Fibroblast of the aortic adventitia (primary cell): ENCODE results near the gene ZNF83. TPM values are rescaled to one million over a fixed set of nuclear protein-coding genes. Genes with fewer than 3 reads are reported as not detected.
"Not testable (repeated sequence)": the region's sequence is repeated elsewhere in the genome, so short reads cannot be mapped to it uniquely, and the experiment has no call there.

Experiments
- DNase-seq: peaks from one replicate; pipeline ENCODE4 v3.0.0-alpha.2; 2010; ENCODE audit warnings: low read depth
- H3K4me3 ChIP-seq: 2 replicates; pipeline ENCODE4 v1.5.1; 2011; ENCODE audit warnings: low read depth, mild to moderate bottlenecking, control low read depth, low read length, moderate library complexity
- CTCF ChIP-seq: IDR thresholded peaks from 2 replicates; pipeline ENCODE4 v1.5.1; 2011; ENCODE audit warnings: mild to moderate bottlenecking, low read length, control low read depth, inconsistent platforms; ENCODE audit not compliant: insufficient read depth
- total RNA-seq: library from RNA; depleted of rRNA; stranded (reverse); fragments of >200 nt; gene quantifications from 2 replicates; pipeline ENCODE4 v1.2.3, GENCODE V29; 2012; ENCODE audit warnings: low replicate concordance

ZNF83 gene
- total RNA-seq, 1 donor: 68.3 TPM

GRCh38 chr19:52646571-52647217, 8.5 kb upstream of the ZNF83 start:
- no peak for DNase-seq
- no peak overlapping the region for H3K4me3 ChIP-seq
- TF ChIP-seq CTCF: no peak

- DNase-seq: no peak
- H3K4me3 ChIP-seq: no peak overlapping the region
- no peak for TF ChIP-seq CTCF
Observed at GRCh38 chr19:52640916-52641315, 2.8 kb upstream of the ZNF83 start.

- DNase-seq: no peak
- no peak overlapping the region for H3K4me3 ChIP-seq
- TF ChIP-seq CTCF: no peak
Observed at GRCh38 chr19:52639996-52640395, 1.8 kb upstream of the ZNF83 start.

- DNase-seq: no peak
- no peak for TF ChIP-seq CTCF
- peak overlapping the region; percentile 67 for H3K4me3 ChIP-seq
Observed at GRCh38 chr19:52638601-52639000, 446 bp upstream of the ZNF83 start.

GRCh38 chr19:52635786-52636570, 2.2 kb downstream of the ZNF83 start:
- H3K4me3 ChIP-seq: no peak overlapping the region
- TF ChIP-seq CTCF: no peak
- DNase-seq: no peak

- DNase-seq, H3K4me3 ChIP-seq: not testable (repeated sequence)
Observed at GRCh38 chr19:52627441-52627840, 10.7 kb downstream of the ZNF83 start.

- TF ChIP-seq CTCF: no peak
- no peak for DNase-seq
- no peak overlapping the region for H3K4me3 ChIP-seq
Observed at GRCh38 chr19:52626915-52627314, 11.2 kb downstream of the ZNF83 start.
